Large intestine (tissue), 3 donors: ENCODE data around the gene DOCK8. TPM values are rescaled to one million over a fixed set of nuclear protein-coding genes. Genes with fewer than 3 reads are reported as not detected.

Experiments used
- DNase-seq, 2 donors: peaks; one replicate each; pipeline versions ENCODE4 v3.0.0 to v3.0.0-alpha.2; 2013
- H3K27ac ChIP-seq: one replicate; pipeline ENCODE4 v1.5.1; 2013; ENCODE audit warnings: low read length
- H3K27me3 ChIP-seq: 2 replicates; pipeline ENCODE4 v1.6.1; 2013; ENCODE audit warnings: low read length; ENCODE audit not compliant: control insufficient read depth, insufficient read depth
- H3K36me3 ChIP-seq: 2 replicates; pipeline ENCODE4 v1.6.1; 2013; ENCODE audit warnings: low read length; ENCODE audit not compliant: control insufficient read depth, insufficient read depth
- H3K4me1 ChIP-seq: one replicate; pipeline ENCODE4 v1.6.1; 2013; ENCODE audit warnings: low read length; ENCODE audit not compliant: control insufficient read depth, insufficient read depth
- H3K4me3 ChIP-seq: one replicate; pipeline ENCODE4 v1.5.1; 2013; ENCODE audit warnings: low read length
- H3K9me3 ChIP-seq: one replicate; pipeline ENCODE4 v1.6.1; 2013; ENCODE audit warnings: mild to moderate bottlenecking, low read depth, low read length, moderate library complexity; ENCODE audit not compliant: control insufficient read depth
- WGBS: methylation state at CpG from one replicate; pipeline ENCODE4 v1.1.5; 2013; ENCODE audit warnings: low lambda C conversion rate; ENCODE audit not compliant: insufficient coverage; 5-methylcytosine and 5-hydroxymethylcytosine counted together
- polyA plus RNA-seq: library from polyadenylated mRNA; unstranded; fragments of 120-200 nt; gene quantifications from one replicate; pipeline ENCODE4 v1.2.1, GENCODE V29; 2013

DOCK8 gene
- polyA plus RNA-seq, 1 donor, result 15.8 TPM

DNA sequence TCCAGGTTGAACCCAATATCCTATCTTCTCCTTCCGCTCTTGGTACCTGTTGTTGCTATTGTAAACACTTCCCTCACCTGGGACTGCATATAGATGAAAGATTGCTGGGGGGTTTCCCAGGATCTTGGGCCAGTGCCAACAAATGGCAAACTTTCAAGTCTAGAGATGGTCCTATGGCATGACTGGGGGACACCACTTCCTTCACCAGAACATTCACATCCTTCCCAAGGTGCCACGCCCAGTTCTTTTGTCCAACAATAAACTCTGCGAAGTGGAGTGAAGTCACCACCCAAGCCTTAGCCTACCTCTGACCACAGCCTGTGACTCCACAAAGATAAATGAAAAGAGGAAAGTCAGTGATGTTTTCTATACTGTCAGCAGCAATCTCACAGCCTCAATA lies 34.4 kb downstream of the DOCK8 start:
- no peaks in the 10 kb centered on the region for H3K4me1 ChIP-seq
- DNase-seq, result no peak
- no peaks in the 10 kb centered on the region for H3K27me3 ChIP-seq
- no peak overlapping the region for H3K4me3 ChIP-seq
- no peak overlapping the region for H3K27ac ChIP-seq
- no CpG with 5 or more reads among the region's 3 CpGs for WGBS
- no peaks in the 10 kb centered on the region for H3K9me3 ChIP-seq
- H3K36me3 ChIP-seq, result no peaks in the 10 kb centered on the region

DNA sequence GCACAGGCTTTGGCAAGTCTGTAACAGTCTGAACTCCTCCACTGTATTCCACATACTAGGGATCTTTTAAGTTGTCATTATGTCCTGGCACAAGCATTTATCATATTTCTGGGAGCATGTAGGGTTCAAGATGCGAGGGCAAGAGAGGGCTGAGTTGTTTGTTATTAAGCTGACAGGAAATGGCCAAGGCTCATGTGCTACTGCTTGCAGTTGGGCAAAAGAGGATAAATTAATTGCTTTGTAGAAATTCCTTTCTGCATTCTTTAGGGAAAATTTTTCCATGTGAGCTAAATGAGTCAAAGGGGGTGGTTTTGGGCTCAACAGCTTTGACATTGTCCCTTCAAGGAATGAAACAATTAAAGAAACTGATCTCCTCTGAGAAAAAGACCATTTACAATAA lies 35.4 kb downstream of the DOCK8 start:
- WGBS, result no CpG with 5 or more reads among the region's 1 CpG
- DNase-seq, result no peak
- Histone ChIP-seq H3K27me3 (no peaks in the 10 kb centered on the region), H3K4me3 (no peak overlapping the region), H3K9me3 (no peaks in the 10 kb centered on the region), H3K27ac (no peak overlapping the region), H3K36me3 (no peaks in the 10 kb centered on the region), H3K4me1 (no peaks in the 10 kb centered on the region)

DNA sequence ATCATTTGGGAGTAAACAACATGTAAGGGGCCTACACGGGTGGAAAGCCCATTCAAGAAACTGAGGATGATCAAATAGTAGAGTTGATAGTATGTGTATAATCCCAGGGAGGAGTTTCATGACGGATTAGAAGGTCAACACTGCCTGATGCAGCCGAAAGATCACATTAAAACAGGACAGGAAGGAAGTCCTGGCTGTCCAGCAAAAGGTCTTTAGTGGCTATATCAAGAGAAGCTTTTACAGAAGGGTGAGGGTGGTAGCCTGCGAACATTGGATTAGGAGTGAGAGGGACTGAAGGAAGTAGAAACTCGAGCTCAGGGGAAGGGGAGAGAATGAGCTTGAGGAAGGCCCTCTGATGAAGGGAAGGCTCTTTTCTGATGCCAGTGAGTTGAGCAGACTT lies 36.0 kb downstream of the DOCK8 start:
- H3K27ac ChIP-seq, result no peak overlapping the region
- no peaks in the 10 kb centered on the region for H3K4me1 ChIP-seq
- H3K4me3 ChIP-seq, result no peak overlapping the region
- no peak for DNase-seq
- H3K9me3 ChIP-seq, result no peaks in the 10 kb centered on the region
- no peaks in the 10 kb centered on the region for H3K36me3 ChIP-seq
- no peaks in the 10 kb centered on the region for H3K27me3 ChIP-seq
- 33% methylated on average over 2 of the region's 5 CpGs for WGBS

DNA sequence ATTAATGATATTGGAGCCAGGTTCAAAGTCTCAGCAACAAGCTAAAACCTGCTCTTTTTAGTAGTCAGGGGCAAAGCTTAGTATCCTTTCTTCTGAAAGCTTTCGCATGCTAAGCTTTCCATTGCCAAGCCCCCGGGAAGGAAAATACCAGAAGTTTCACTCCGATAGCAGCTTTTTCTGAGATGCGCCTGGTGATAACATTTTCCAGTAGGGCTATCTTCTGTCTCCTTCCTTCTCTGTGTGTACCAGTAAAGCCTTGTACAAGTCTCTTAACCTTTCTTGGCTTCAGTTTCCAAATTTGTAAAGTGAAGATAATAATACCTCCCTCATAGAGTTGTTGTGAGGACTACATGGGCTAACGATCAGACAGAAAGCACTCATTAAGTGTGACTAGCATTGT lies 36.7 kb downstream of the DOCK8 start:
- Histone ChIP-seq H3K27me3 (no peaks in the 10 kb centered on the region), H3K27ac (no peak overlapping the region), H3K36me3 (no peaks in the 10 kb centered on the region), H3K4me1 (no peaks in the 10 kb centered on the region), H3K9me3 (no peaks in the 10 kb centered on the region), H3K4me3 (no peak overlapping the region)
- DNase-seq, result no peak
- 100% methylated on average over 1 of the region's 5 CpGs for WGBS

DNA sequence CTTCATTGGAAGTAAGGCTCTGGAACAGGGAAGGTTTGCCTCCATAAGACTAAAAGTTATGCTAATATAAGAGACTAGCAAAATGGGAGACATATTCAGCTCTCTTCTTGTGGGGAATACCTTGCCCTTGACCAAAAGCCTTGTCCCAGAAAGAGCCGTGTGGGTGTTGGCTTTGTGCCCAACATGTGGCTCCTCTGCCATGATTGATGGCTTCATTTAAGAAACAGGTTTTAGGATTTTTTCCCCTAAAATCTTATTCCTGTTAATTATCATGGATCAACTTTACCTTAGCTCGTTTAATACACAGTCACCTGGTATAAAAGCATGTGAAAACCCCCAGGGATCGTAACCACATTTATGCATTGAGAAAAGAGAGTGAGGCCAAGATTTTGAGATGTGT lies 38.9 kb downstream of the DOCK8 start:
- Histone ChIP-seq H3K27ac (no peak overlapping the region), H3K27me3 (no peaks in the 10 kb centered on the region), H3K9me3 (no peaks in the 10 kb centered on the region), H3K36me3 (no peaks in the 10 kb centered on the region), H3K4me1 (no peaks in the 10 kb centered on the region), H3K4me3 (no peak overlapping the region)
- DNase-seq, result no peak
- 92% methylated on average over 2 of the region's 3 CpGs for WGBS

DNA sequence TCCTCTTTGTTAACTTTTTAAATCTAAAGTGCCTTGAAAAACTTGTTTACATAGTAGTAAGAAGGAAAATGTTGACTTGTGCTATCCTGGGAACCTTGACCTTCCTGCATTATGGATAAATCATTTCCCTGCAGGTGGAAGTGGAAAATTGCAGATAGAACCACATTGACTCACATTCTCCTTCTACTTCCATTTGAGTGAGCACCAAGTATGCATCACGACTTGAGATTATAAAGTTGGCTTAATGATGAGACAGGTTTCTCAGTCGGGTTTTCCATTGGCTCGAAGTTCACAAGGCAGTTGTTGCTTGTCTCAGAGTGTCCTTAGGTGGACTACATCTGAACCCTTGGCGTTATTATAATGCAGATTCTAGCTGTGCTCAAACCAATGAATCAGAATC lies 39.9 kb downstream of the DOCK8 start:
- Histone ChIP-seq H3K4me3 (no peak overlapping the region), H3K27ac (no peak overlapping the region), H3K4me1 (no peaks in the 10 kb centered on the region), H3K9me3 (no peaks in the 10 kb centered on the region), H3K36me3 (no peaks in the 10 kb centered on the region), H3K27me3 (no peaks in the 10 kb centered on the region)
- no CpG with 5 or more reads among the region's 4 CpGs for WGBS
- no peak for DNase-seq

DNA sequence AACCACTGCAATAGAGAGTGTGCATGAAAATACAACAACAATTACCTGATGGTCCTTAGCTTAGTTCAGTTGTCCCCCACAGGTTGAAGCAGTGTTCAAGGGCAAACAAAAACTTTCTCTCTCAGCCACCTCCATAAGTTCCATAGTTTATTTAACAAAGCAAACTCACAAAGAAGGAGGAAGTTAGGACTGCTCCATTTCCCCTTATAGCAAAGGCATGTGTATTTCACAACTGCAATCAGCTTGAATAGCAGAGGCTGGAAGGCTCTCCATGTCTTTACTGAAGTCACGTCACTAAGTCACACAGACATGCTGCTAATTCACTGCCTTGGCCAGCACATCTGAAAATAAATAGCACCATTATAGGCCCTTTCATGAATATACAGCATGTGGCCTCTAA lies 43.3 kb downstream of the DOCK8 start:
- no peaks in the 10 kb centered on the region for H3K27me3 ChIP-seq
- DNase-seq, result peak in 1 of 2 donors; percentile 18
- no peaks in the 10 kb centered on the region for H3K9me3 ChIP-seq
- no peak overlapping the region for H3K27ac ChIP-seq
- no CpG with 5 or more reads among the region's 1 CpG for WGBS
- no peaks in the 10 kb centered on the region for H3K4me1 ChIP-seq
- no peak overlapping the region for H3K4me3 ChIP-seq
- H3K36me3 ChIP-seq, result no peaks in the 10 kb centered on the region

DNA sequence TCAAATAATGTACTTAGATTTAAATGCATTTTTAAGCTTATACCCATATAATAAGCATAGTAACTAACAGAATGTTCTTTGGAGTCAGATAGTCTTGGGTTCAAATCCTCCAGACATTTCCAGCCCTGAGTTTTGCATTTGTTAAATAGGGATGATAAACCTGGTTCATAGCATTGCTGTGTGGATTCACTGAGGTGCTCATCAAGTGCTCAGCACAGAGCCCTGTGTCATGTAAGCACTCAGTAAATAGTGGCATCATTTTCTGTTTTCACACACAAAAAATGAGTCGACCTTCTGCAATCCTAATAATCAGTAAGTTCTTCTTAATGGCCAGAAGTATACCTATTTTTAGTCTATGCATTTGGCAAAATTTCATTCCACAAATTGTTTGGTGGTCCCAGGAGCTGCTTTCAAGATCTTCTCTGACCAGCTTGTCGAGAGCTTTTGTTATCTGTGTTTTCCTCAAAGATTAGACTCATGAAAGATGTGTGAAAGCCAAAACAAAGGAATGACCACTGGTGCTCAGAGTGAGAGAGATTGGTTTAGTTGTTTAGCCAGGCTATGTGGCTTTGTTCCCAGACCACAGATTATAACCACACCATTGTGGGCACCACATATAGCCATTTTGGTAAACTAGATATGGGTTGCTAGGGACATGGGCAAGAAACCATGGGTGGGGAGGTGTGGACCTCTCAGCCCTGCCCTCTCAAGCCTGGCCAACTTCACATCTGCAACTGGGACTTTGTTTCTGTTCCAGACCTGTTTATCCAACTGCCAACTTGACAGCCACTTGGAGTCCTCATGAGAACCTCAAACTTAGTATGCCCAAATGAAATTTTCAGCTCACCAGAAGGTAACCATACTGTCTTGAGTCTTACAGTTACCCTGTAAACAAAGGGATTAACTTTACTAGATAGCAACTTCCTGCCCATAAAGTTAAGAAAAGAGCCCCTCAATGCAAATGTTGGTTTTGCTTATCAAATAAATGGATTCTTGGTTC lies 45.0 kb downstream of the DOCK8 start:
- no CpG with 5 or more reads among the region's 2 CpGs for WGBS

DNA sequence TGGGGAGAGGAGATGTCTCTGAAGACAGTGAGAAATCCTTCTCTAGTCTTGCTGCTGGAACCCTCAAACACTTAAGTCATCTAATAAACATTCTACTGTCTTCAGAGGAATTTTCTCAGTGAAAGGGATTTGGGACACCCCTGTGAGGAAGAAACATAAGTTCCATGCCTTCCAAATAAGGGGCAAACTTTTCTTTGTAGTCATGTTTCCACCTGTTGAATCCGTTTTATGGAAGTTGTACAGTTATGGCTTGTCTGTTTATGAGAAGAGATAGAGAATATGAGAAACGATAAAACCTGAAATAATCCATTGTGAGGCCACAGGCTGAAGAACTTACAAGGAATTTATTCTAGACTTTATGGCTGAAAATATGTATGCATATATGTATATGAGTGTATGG lies 49.6 kb downstream of the DOCK8 start:
- Histone ChIP-seq H3K27ac (no peak overlapping the region), H3K36me3 (no peaks in the 10 kb centered on the region), H3K4me3 (no peak overlapping the region), H3K4me1 (no peaks in the 10 kb centered on the region), H3K9me3 (no peaks in the 10 kb centered on the region), H3K27me3 (no peaks in the 10 kb centered on the region)
- no peak for DNase-seq
- 60% methylated on average over 2 of the region's 2 CpGs for WGBS

More for the DNA sequence above, 45.0 kb downstream of the DOCK8 start:
- Histone ChIP-seq H3K36me3 (no peaks in the 10 kb centered on the region), H3K27me3 (no peaks in the 10 kb centered on the region), H3K27ac (no peak overlapping the region), H3K4me3 (no peak overlapping the region), H3K4me1 (no peaks in the 10 kb centered on the region), H3K9me3 (no peaks in the 10 kb centered on the region)
- DNase-seq, result no peak

DNA sequence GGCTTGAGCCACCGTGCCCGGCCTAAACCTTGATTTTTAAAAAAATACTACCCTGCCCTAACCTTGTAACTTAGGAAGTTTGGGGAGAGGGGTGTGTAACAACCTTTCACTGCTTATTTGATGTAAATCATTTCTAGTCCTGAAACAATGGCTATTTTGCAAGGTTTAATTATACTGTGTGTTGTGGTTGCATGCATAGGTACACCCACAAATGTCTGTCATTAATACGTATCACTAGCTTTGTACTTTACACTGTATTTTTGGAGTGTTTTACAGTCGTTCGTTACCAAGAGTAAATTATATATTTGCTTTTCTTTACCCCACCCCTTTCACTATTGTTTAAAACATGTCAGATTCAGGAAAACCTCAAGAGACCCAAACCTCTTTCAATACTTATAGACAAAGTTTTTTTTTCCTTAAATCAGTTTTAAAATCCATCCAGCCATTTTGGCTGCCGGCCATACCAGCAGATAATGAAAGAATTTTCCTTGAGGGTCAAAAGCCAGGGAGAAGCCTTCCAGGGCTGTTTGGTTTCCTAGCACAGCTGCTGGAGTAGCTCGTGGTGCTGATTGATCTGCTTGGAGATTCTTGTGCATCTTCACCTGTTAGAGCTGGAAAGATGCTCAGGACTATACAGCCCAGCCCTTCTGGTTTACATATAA lies 50.7 kb downstream of the DOCK8 start:
- WGBS, result 0% methylated on average over 1 of the region's 7 CpGs
- Histone ChIP-seq H3K9me3 (no peaks in the 10 kb centered on the region), H3K4me1 (no peaks in the 10 kb centered on the region), H3K27ac (no peak overlapping the region), H3K27me3 (no peaks in the 10 kb centered on the region), H3K36me3 (no peaks in the 10 kb centered on the region), H3K4me3 (no peak overlapping the region)
- peak in 1 of 2 donors; percentile 59 for DNase-seq
